ENCODE data around the gene CTSF.

Gene CTSF

DNA sequence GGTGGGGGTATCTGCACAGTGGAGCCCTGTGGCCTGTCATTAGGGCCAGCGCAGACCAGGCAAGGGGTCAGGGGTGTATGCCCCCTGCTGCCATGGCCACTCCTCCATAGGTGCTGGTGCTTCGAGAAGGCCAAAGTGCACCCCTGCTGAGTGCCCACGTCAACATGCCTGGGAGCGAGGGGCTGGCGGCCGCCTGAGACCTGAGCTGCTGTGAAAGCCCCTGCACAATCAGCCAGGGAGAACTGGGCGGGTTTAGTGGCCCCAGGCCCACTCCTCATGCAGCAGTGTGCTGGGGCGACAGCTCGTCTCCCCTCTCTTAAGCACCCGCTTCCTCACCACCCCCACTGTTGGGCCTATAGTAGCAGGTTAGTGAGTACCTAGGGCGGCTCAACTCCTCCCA, 36.6 kb downstream of the CTSF start:
- Histone ChIP-seq H3K27ac (no peak overlapping the region), H3K4me1 (ENCODE audit: control insufficient read depth in 1 of 2, insufficient read depth in 1 of 2, low read depth in 1 of 2, low read length in 1 of 2) (no peaks in the 10 kb centered on the region), H3K27me3 (no peaks in the 10 kb centered on the region), H3K4me3 (ENCODE audit: low read depth in 1 of 2, low read length in 1 of 2) (no peak overlapping the region), H3K9me3 (no peaks in the 10 kb centered on the region), H3K36me3 (peaks cover 55% of the 10 kb centered on the region)
- no peak for TF ChIP-seq CTCF (IDR thresholded peaks at IDR 0.05)

GRCh38 chr11:66530927-66531709, 37.3 kb downstream of the CTSF start:
- no peak overlapping the region for H3K27ac ChIP-seq
- no peaks in the 10 kb centered on the region for H3K4me1 ChIP-seq (ENCODE audit: control insufficient read depth in 1 of 2, insufficient read depth in 1 of 2, low read depth in 1 of 2, low read length in 1 of 2)
- H3K9me3 ChIP-seq, result no peaks in the 10 kb centered on the region
- H3K4me3 ChIP-seq (ENCODE audit: low read depth in 1 of 2, low read length in 1 of 2), result no peak overlapping the region
- H3K27me3 ChIP-seq, result no peaks in the 10 kb centered on the region
- peaks cover 56% of the 10 kb centered on the region for H3K36me3 ChIP-seq
- TF ChIP-seq CTCF (IDR thresholded peaks at IDR 0.05), result no peak

DNA sequence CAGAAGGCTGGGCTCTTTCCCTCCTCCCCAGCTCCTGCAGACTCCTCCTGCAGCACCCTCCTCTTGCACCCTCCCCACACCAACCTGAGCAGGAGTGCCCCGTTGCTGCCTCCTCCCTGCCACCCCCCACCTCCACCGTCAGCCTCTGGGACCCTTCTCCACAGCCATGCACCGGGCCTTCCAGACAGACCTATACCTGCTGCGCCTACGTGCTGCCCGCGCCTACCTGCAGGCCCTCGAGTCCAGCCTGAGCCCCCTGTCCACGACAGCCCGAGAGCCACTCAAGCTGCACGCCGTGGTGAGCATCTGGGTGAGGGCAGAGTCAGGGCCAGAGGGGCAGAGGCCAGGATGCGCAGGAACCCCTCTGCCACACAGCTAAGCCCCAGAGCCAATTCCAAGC, 38.8 kb downstream of the CTSF start:
- no peak for TF ChIP-seq CTCF (IDR thresholded peaks at IDR 0.05)
- no peak overlapping the region for H3K27ac ChIP-seq
- H3K4me3 ChIP-seq (ENCODE audit: low read depth in 1 of 2, low read length in 1 of 2), result no peak overlapping the region
- peaks cover 54% of the 10 kb centered on the region for H3K36me3 ChIP-seq
- H3K4me1 ChIP-seq (ENCODE audit: control insufficient read depth in 1 of 2, insufficient read depth in 1 of 2, low read depth in 1 of 2, low read length in 1 of 2), result no peaks in the 10 kb centered on the region
- H3K27me3 ChIP-seq, result no peaks in the 10 kb centered on the region
- no peaks in the 10 kb centered on the region for H3K9me3 ChIP-seq

DNA sequence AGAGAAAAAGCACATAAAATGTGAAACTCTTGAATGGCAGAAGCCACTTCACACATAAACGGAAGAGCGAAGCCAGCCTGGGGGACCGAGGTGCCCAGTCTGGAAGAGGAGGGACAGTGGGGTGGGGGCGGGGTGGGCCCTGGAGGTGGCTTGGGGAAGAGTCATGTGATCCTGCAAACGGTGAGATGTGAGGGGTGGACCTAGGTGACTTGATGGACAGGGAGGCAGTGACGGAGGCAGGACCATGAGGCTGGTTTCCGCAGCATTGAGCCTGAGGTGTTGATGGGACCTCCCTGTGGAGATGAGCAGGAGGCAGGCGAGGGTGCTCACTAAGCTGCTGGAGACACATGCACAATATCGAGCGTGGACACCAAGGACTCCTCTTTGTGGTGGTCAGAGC, 39.3 kb downstream of the CTSF start:
- Histone ChIP-seq H3K9me3 (no peaks in the 10 kb centered on the region), H3K4me3 (ENCODE audit: low read depth in 1 of 2, low read length in 1 of 2) (no peak overlapping the region), H3K27ac (no peak overlapping the region), H3K4me1 (ENCODE audit: control insufficient read depth in 1 of 2, insufficient read depth in 1 of 2, low read depth in 1 of 2, low read length in 1 of 2) (no peaks in the 10 kb centered on the region), H3K36me3 (peaks cover 59% of the 10 kb centered on the region), H3K27me3 (no peaks in the 10 kb centered on the region)
- no peak for TF ChIP-seq CTCF (IDR thresholded peaks at IDR 0.05)

- Histone ChIP-seq H3K9me3 (no peaks in the 10 kb centered on the region), H3K27me3 (no peaks in the 10 kb centered on the region), H3K27ac (no peak overlapping the region), H3K4me1 (ENCODE audit: control insufficient read depth in 1 of 2, insufficient read depth in 1 of 2, low read depth in 1 of 2, low read length in 1 of 2) (no peaks in the 10 kb centered on the region), H3K4me3 (ENCODE audit: low read depth in 1 of 2, low read length in 1 of 2) (no peak overlapping the region), H3K36me3 (peaks cover 75% of the 10 kb centered on the region)
- TF ChIP-seq CTCF (IDR thresholded peaks at IDR 0.05), result no peak
These were observed 43.9 kb downstream of the CTSF start for GRCh38 chr11:66524304-66525040.
